Adipocyte (in vitro differentiated cells): Measurements from ENCODE around the gene OR10S1.
A peak's percentile ranks its signal among the peaks of the same experiment; 100 is the strongest.
"Not testable (repeated sequence)": the region's sequence is repeated elsewhere in the genome, so short reads cannot be mapped to it uniquely, and the experiment has no call there.

Source experiments
- DNase-seq: peaks from one replicate; pipeline ENCODE4 v3.0.0-alpha.2; 2015; ENCODE audit warnings: low read depth
- H3K27me3 ChIP-seq: replicated peaks from 2 replicates; pipeline ENCODE4 v1.7.0; 2013; ENCODE audit warnings: mild to moderate bottlenecking, low read length, moderate library complexity; ENCODE audit not compliant: control insufficient read depth, insufficient read depth
- H3K36me3 ChIP-seq: 2 replicates; pipeline ENCODE4 v1.7.0; 2013; ENCODE audit warnings: low read length, mild to moderate bottlenecking, moderate library complexity; ENCODE audit not compliant: control insufficient read depth, insufficient read depth, severe bottlenecking
- H3K4me1 ChIP-seq: 2 replicates; pipeline ENCODE4 v1.7.0; 2013; ENCODE audit warnings: mild to moderate bottlenecking, low read length, moderate library complexity; ENCODE audit not compliant: control insufficient read depth, insufficient read depth
- H3K4me3 ChIP-seq: 2 replicates; pipeline ENCODE4 v1.7.0; 2013; ENCODE audit warnings: mild to moderate bottlenecking, low read length, moderate library complexity
- H3K9ac ChIP-seq: 2 replicates; pipeline ENCODE4 v1.7.0; 2013; ENCODE audit warnings: mild to moderate bottlenecking, low read length, moderate library complexity
- H3K9me3 ChIP-seq: 2 replicates; pipeline ENCODE4 v1.7.0; 2013; ENCODE audit warnings: mild to moderate bottlenecking, low read length, moderate library complexity; ENCODE audit not compliant: control insufficient read depth

OR10S1 gene, protein sequence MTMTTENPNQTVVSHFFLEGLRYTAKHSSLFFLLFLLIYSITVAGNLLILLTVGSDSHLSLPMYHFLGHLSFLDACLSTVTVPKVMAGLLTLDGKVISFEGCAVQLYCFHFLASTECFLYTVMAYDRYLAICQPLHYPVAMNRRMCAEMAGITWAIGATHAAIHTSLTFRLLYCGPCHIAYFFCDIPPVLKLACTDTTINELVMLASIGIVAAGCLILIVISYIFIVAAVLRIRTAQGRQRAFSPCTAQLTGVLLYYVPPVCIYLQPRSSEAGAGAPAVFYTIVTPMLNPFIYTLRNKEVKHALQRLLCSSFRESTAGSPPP

GRCh38 chr11:123977731-123978347, at the start of gene OR10S1:
TSS of gene OR10S1 (minus strand) at chr11:123977781. CDS start at chr11:123977664, 117 bp downstream.
- H3K27me3 ChIP-seq, result no peaks in the 10 kb centered on the region
- H3K9ac ChIP-seq, result no peak within 1 kb of the TSS
- no peak within 1 kb of the TSS for H3K4me3 ChIP-seq
- no peak for DNase-seq
- no peaks in the 10 kb centered on the region for H3K4me1 ChIP-seq
- no peaks in the 10 kb centered on the region for H3K36me3 ChIP-seq
- peaks cover 2% of the 10 kb centered on the region for H3K9me3 ChIP-seq

GRCh38 chr11:124026498-124026897, 48.9 kb upstream of the OR10S1 start, which contains the start of gene OR10G8:
TSS of gene OR10G8 (plus strand) at chr11:124026798. CDS start at chr11:124029623, 2,825 bp downstream.
- DNase-seq, result no peak
- Histone ChIP-seq H3K36me3 (no peaks in the 10 kb centered on the region), H3K9ac (no peak within 1 kb of the TSS), H3K4me3 (no peak within 1 kb of the TSS), H3K4me1 (no peaks in the 10 kb centered on the region), H3K9me3 (no peaks in the 10 kb centered on the region), H3K27me3 (no peaks in the 10 kb centered on the region)

DNA sequence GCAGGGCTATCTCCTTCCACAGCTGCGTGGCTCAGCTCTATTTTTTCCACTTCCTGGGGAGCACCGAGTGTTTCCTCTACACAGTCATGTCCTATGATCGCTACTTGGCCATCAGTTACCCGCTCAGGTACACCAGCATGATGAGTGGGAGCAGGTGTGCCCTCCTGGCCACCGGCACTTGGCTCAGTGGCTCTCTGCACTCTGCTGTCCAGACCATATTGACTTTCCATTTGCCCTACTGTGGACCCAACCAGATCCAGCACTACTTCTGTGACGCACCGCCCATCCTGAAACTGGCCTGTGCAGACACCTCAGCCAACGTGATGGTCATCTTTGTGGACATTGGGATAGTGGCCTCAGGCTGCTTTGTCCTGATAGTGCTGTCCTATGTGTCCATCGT, 38.3 kb upstream of the OR10S1 start:
- DNase-seq, H3K27me3 ChIP-seq, H3K4me3 ChIP-seq, H3K36me3 ChIP-seq, H3K9ac ChIP-seq, H3K4me1 ChIP-seq, H3K9me3 ChIP-seq: not testable (repeated sequence)

DNA sequence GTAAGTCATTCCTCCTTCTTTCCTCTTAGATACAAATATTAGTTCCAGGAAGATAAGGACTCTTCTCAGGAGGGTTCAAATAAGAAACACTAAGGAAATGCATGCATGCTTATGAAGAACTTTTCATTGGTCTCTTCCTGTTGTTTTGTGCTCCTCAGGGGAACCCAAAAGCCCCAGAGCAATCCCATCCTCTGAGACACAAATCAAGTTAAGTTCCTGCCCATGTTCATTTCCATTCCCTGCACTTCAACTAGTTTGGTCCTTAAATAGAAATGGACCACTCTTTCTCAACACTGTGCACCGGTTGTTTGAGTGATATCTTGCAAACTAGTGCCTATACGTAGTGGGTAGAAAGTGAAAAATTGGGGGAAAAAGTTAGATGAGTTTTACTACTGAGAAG, 35.1 kb upstream of the OR10S1 start, which contains the start of gene OR10G4:
Gene OR10G4 (plus strand): TSS at position 301 of the 400 bp plus-strand sequence. CDS start 2,578 bp downstream, outside the sequence.
- H3K4me3 ChIP-seq, result no peak within 1 kb of the TSS
- H3K4me1 ChIP-seq, result no peaks in the 10 kb centered on the region
- H3K27me3 ChIP-seq, result no peaks in the 10 kb centered on the region
- no peak within 1 kb of the TSS for H3K9ac ChIP-seq
- H3K9me3 ChIP-seq, result no peaks in the 10 kb centered on the region
- no peak for DNase-seq
- H3K36me3 ChIP-seq, result no peaks in the 10 kb centered on the region

DNA sequence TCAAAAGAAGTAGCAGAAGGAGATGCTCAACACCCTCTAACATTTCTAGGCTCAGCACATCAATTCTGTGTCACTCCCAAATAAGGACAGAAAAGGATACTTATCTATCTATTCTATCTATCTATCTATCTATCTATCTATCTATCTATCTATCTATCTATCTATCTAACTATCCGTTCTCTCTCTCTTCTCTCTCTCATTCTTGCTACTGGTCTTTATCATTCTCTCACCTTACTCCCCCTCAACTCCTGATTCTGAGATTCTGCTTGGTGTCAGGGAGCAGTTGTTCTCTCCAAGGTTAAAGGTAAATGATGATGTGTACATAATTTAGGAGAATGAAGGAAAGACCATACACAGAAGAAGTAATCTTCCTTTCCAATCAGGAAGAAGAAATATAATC, 17.5 kb upstream of the OR10S1 start, which contains the start of gene OR10G6:
Gene OR10G6 (minus strand): TSS at position 43 of the 400 bp plus-strand sequence. CDS start 0 bp downstream, at position 43.
- Histone ChIP-seq H3K4me1 (no peaks in the 10 kb centered on the region), H3K27me3 (no peaks in the 10 kb centered on the region), H3K36me3 (no peaks in the 10 kb centered on the region), H3K4me3 (no peak within 1 kb of the TSS), H3K9ac (no peak within 1 kb of the TSS), H3K9me3 (no peaks in the 10 kb centered on the region)
- DNase-seq, result no peak

DNA sequence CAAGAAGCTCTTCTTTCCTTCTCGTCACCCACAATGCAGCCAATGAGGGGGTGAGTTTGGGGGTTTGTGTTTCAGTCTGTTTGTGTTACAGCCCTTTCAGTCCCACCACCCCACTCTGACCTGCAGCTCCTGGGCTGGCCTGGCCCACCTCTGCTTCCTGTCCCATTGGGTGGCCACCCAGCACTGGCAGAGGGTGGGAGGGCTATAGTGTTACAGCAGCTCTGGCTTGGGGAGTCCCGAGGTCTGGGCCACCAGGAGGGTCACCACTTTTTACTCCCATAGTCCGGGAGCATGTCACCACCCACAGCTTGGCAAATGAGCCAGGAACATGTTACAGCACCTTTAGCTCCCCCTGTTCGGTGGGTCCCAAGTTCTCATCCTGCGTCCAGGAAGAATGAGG, 1.7 kb upstream of the OR10S1 start:
- Histone ChIP-seq H3K27me3 (no peaks in the 10 kb centered on the region), H3K9ac (no peak overlapping the region), H3K36me3 (no peaks in the 10 kb centered on the region), H3K4me1 (no peaks in the 10 kb centered on the region), H3K4me3 (no peak overlapping the region), H3K9me3 (peaks cover 2% of the 10 kb centered on the region)
- no peak for DNase-seq

DNA sequence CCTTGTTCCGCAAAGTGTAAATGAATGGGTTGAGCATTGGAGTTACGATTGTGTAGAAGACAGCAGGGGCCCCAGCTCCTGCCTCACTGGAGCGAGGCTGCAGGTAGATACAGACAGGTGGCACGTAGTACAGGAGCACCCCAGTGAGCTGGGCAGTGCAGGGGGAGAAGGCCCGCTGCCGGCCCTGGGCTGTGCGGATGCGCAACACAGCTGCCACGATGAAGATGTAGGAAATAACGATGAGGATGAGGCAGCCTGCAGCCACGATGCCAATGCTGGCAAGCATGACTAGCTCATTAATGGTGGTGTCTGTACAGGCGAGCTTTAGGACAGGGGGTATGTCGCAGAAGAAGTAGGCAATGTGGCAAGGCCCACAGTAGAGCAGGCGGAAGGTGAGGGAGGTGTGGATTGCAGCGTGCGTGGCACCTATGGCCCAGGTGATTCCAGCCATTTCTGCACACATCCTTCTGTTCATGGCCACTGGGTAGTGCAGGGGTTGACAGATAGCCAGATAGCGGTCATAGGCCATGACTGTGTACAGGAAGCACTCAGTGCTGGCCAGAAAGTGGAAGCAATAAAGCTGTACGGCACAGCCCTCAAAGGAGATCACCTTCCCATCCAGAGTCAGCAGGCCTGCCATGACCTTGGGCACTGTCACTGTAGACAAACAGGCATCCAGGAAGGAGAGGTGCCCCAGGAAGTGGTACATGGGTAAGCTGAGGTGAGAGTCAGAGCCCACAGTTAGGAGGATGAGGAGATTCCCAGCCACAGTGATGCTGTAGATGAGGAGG, 616 bp downstream of the OR10S1 start:
- Histone ChIP-seq H3K9ac (no peak overlapping the region), H3K4me1 (no peaks in the 10 kb centered on the region), H3K9me3 (no peaks in the 10 kb centered on the region), H3K27me3 (no peaks in the 10 kb centered on the region), H3K4me3 (no peak overlapping the region), H3K36me3 (no peaks in the 10 kb centered on the region)
- DNase-seq, result no peak

- Histone ChIP-seq H3K27me3 (no peaks in the 10 kb centered on the region), H3K36me3 (no peaks in the 10 kb centered on the region), H3K9me3 (no peaks in the 10 kb centered on the region), H3K4me3 (no peak overlapping the region), H3K9ac (no peak overlapping the region), H3K4me1 (no peaks in the 10 kb centered on the region)
- DNase-seq, result peak; percentile 65
Measured at GRCh38 chr11:123973816-123974215, 3.8 kb downstream of the OR10S1 start.

DNA sequence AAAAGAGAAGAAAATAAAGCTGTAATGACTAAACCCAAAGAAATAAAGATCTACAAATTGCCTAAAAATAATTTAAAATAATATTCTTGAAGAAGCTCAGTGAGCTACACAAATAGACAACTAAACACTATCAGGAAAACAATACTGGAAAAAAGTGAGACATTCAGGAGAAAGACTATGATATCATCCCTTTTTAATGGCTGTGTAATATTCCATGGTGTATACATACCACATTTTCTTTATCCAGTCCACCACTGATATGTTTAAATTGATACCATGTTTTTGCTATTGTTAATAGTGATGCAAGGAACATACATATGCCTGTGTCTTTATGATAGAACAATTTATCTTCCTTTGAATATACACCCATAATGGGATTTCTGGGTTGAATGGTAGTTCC, 20.8 kb downstream of the OR10S1 start:
- H3K36me3 ChIP-seq, result no peaks in the 10 kb centered on the region
- H3K9ac ChIP-seq, result no peak overlapping the region
- no peak for DNase-seq
- H3K4me1 ChIP-seq, result no peaks in the 10 kb centered on the region
- H3K4me3 ChIP-seq, result no peak overlapping the region
- H3K9me3 ChIP-seq, result peaks cover 5% of the 10 kb centered on the region
- H3K27me3 ChIP-seq, result no peaks in the 10 kb centered on the region

DNA sequence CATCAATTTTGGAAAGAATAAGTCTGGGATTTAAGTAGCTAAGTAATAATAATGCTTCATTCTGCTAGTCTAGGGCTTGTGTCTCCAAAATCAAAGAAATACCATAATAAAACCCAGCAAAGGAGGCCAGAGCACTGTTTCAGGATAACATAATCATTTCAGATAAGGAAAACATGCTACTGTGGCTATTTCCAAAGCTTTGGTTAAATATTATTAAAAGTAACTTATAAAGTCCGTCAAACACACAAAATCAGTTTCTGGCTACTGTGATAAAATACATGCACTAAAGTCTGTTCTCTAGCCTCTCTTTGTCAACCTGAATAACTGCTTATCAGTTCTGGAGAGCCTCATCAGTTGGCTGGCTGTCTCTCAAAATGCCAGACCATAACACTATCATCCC, 32.4 kb downstream of the OR10S1 start:
- Histone ChIP-seq H3K4me1 (no peaks in the 10 kb centered on the region), H3K9ac (no peak overlapping the region), H3K4me3 (no peak overlapping the region), H3K27me3 (no peaks in the 10 kb centered on the region), H3K9me3 (peaks cover 4% of the 10 kb centered on the region), H3K36me3 (no peaks in the 10 kb centered on the region)
- DNase-seq, result no peak

DNA sequence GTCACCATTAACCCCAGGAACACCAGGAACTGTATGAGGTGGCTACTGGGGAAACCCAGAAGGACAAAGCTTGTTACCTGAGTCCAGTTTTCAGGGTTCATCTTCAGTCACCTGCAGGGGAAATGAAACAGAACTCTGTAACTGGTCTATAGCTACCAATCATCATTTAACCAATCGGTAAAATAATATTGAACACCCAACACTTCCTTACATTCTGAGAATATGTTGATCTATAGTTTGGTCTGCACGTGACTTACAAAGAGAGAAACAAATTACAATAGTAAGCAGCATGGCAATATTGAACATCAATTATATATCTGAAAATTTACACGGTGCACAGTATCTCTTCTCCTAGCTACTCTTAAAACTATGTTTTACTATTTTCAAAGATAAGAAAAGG, 33.8 kb downstream of the OR10S1 start, which contains the start of gene OR6T1:
Gene OR6T1 (minus strand): TSS at position 101 of the 400 bp plus-strand sequence. CDS start 0 bp downstream, at position 101.
- Histone ChIP-seq H3K27me3 (no peaks in the 10 kb centered on the region), H3K9ac (no peak within 1 kb of the TSS), H3K9me3 (peaks cover 4% of the 10 kb centered on the region), H3K36me3 (no peaks in the 10 kb centered on the region), H3K4me3 (no peak within 1 kb of the TSS), H3K4me1 (no peaks in the 10 kb centered on the region)
- DNase-seq, result no peak
